PC-9 (cell line): ENCODE measurements around the gene IQCN. TPM values are rescaled to one million over a fixed set of nuclear protein-coding genes. Genes with fewer than 3 reads are reported as not detected.

Experiments used
- BruUV-seq: library from RNA; stranded (reverse); fragments of 400-500 nt; replicated peaks from 2 replicates; lab custom pipeline; 2021; lab: Mats Ljungman, UMichigan
- CTCF ChIA-PET: fragments of 300-600 bp; sonication (Branson Sonifier 250); formaldehyde crosslinking; loops from one replicate; lab custom pipeline; 2022; ENCODE audit warnings: antibody characterized with exemption; lab: Charles Lee
- POLR2A ChIA-PET: fragments of 300-600 bp; sonication (Branson Sonifier 250); formaldehyde crosslinking; loops from one replicate; lab custom pipeline; 2022; ENCODE audit warnings: antibody characterized with exemption; ENCODE audit not compliant: unreplicated experiment; lab: Charles Lee
- DNase-seq, 2 experiments: peaks; one replicate each; pipeline versions ENCODE4 v3.0.0 to v3.0.0-alpha.2; 2015 to 2022; ENCODE audit warnings: mixed read lengths in 1 of 2
- H2AFZ ChIP-seq: fragments of 200-600 bp; sonication (generic); 2 replicates; pipeline ENCODE4 v1.8.1; 2017; ENCODE audit warnings: antibody characterized with exemption
- H3F3A ChIP-seq: fragments of 200-600 bp; sonication (generic); 2 replicates; pipeline ENCODE4 v1.8.1; 2017; ENCODE audit warnings: antibody characterized with exemption, mild to moderate bottlenecking, low read depth; ENCODE audit not compliant: insufficient read depth
- H3K27ac ChIP-seq: fragments of 200-600 bp; sonication (generic); 2 replicates; pipeline ENCODE4 v1.6.1; 2016; ENCODE audit warnings: mixed run types
- H3K27me3 ChIP-seq: fragments of 200-600 bp; sonication (generic); 2 replicates; pipeline ENCODE4 v1.6.1; 2016; ENCODE audit warnings: low read depth, mixed run types; ENCODE audit not compliant: insufficient read depth
- H3K36me3 ChIP-seq: fragments of 200-600 bp; sonication (generic); 2 replicates; pipeline ENCODE4 v1.6.1; 2016; ENCODE audit warnings: low read depth, mixed run types
- H3K4me1 ChIP-seq: fragments of 200-600 bp; sonication (generic); replicated peaks from 2 replicates; pipeline ENCODE4 v1.6.1; 2016; ENCODE audit warnings: mixed run types; ENCODE audit not compliant: insufficient read depth
- H3K4me2 ChIP-seq: fragments of 200-600 bp; sonication (generic); 2 replicates; pipeline ENCODE4 v1.6.1; 2017; ENCODE audit warnings: mixed run types
- H3K4me3 ChIP-seq: fragments of 200-600 bp; sonication (generic); 2 replicates; pipeline ENCODE4 v1.6.1; 2016; ENCODE audit warnings: mixed run types
- H3K79me2 ChIP-seq: fragments of 200-600 bp; sonication (generic); 2 replicates; pipeline ENCODE4 v1.6.1; 2017; ENCODE audit warnings: low read depth, mixed run types
- H3K9me2 ChIP-seq: fragments of 200-600 bp; sonication (generic); 2 replicates; pipeline ENCODE4 v1.8.1; 2017; ENCODE audit warnings: mild to moderate bottlenecking; ENCODE audit not compliant: insufficient read depth
- H3K9me3 ChIP-seq: fragments of 200-600 bp; sonication (generic); 2 replicates; pipeline ENCODE4 v1.8.1; 2016; ENCODE audit warnings: low read depth; ENCODE audit not compliant: insufficient read depth
- H4K20me1 ChIP-seq: fragments of 200-600 bp; sonication (generic); 2 replicates; pipeline ENCODE4 v1.8.1; 2017; ENCODE audit not compliant: insufficient read depth
- EZH2 ChIP-seq: fragments of 200-600 bp; sonication (generic); IDR thresholded peaks from 2 replicates; pipeline ENCODE4 v1.8.0; 2017; ENCODE audit warnings: antibody characterized with exemption, low read depth
- intact Hi-C: fragments of 100-400 bp; cut with micrococcal nuclease; formaldehyde crosslinking; loops from one replicate; pipeline ENCODE4 v1.10.0; 2022; ENCODE audit not compliant: unreplicated experiment
- total RNA-seq: library from RNA; stranded (reverse); gene quantifications from 2 replicates; pipeline ENCODE4 v1.2.3, GENCODE V29; 2021
- TF ChIP-seq, protein P1 (sequence below): fragments of 200-600 bp; sonication (generic); conservative IDR thresholded peaks from 2 replicates; pipeline ENCODE4 v1.6.1; 2017; ENCODE audit warnings: mixed run types, antibody characterized with exemption, mild to moderate bottlenecking, moderate library complexity

Gene IQCN
- total RNA-seq, 1 experiment from 2014 or later: 7.3 TPM

- no TSS peak for BruUV-seq
These were observed 29.0 kb downstream of the IQCN start for GRCh38 chr19:18245297-18245696.

DNA sequence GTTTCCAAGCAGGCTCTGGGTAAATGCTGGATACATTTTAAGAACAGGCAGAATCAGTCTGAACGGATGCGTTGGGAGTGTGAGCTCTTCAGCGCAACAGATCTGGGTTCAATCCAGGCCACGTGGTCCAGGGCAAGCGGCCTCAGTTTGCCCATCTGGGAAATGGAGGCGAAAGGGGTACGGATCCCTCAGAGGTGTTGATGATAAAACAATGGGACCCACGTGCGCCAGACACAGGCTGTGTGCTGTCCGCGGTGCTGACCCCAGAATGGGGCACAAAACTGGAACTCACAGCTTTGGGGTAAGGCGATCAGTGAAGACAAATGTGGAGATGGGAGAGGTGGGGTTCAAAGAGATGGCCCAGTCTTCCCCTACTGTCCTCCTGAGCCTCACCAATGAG, 34.9 kb downstream of the IQCN start:
- H3K9me3 ChIP-seq: no peaks in the 10 kb centered on the region
- H3K36me3 ChIP-seq: no peaks in the 10 kb centered on the region
- no peaks in the 10 kb centered on the region for H3K9me2 ChIP-seq
- intact Hi-C loops: no loop called here
- H4K20me1 ChIP-seq: no peaks in the 10 kb centered on the region
- H3K79me2 ChIP-seq: no peaks in the 10 kb centered on the region
- H2AFZ ChIP-seq: no peak overlapping the region
- no peak overlapping the region for H3K4me3 ChIP-seq
- no peaks in the 10 kb centered on the region for H3K27me3 ChIP-seq
- POLR2A ChIA-PET: interaction anchor here (0.5 to 0.6 kb wide), 2 partner anchors 9 to 690 kb away, joined by 3 to 4 read pairs; no protein-coding TSS in a partner anchor
- H3F3A ChIP-seq: no peaks in the 10 kb centered on the region; the same call in none of the 2 replicates
- H3K4me1 ChIP-seq: no peaks in the 10 kb centered on the region
- no peak overlapping the region for H3K4me2 ChIP-seq
- no peak for DNase-seq
- CTCF ChIA-PET: no interaction called here
- BruUV-seq: no TSS peak
- H3K27ac ChIP-seq: no peak overlapping the region
- TF ChIP-seq, protein P1, sequence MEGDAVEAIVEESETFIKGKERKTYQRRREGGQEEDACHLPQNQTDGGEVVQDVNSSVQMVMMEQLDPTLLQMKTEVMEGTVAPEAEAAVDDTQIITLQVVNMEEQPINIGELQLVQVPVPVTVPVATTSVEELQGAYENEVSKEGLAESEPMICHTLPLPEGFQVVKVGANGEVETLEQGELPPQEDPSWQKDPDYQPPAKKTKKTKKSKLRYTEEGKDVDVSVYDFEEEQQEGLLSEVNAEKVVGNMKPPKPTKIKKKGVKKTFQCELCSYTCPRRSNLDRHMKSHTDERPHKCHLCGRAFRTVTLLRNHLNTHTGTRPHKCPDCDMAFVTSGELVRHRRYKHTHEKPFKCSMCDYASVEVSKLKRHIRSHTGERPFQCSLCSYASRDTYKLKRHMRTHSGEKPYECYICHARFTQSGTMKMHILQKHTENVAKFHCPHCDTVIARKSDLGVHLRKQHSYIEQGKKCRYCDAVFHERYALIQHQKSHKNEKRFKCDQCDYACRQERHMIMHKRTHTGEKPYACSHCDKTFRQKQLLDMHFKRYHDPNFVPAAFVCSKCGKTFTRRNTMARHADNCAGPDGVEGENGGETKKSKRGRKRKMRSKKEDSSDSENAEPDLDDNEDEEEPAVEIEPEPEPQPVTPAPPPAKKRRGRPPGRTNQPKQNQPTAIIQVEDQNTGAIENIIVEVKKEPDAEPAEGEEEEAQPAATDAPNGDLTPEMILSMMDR: no peak
- TF ChIP-seq EZH2: no peak

More at GRCh38 chr19:18245297-18245696, 29.0 kb downstream of the IQCN start:
- H3F3A ChIP-seq: peaks cover 3% of the 10 kb centered on the region
- no peaks in the 10 kb centered on the region for H3K9me2 ChIP-seq
- H3K27ac ChIP-seq: no peak overlapping the region
- no peak overlapping the region for H2AFZ ChIP-seq
- H3K4me2 ChIP-seq: no peak overlapping the region
- H3K4me1 ChIP-seq: no peaks in the 10 kb centered on the region
- intact Hi-C loops: no loop called here
- H3K4me3 ChIP-seq: no peak overlapping the region
- no peaks in the 10 kb centered on the region for H4K20me1 ChIP-seq
- ChIA-PET POLR2A (no interaction called here), CTCF (interaction anchor here (0.6 to 0.7 kb wide), 2 partner anchors 74 to 638 kb away, joined by 3 to 4 read pairs; no protein-coding TSS in a partner anchor)
- H3K9me3 ChIP-seq: no peaks in the 10 kb centered on the region
- TF ChIP-seq, protein P1: no peak
- no peak for TF ChIP-seq EZH2
- no peak for DNase-seq
- H3K27me3 ChIP-seq: no peaks in the 10 kb centered on the region
- H3K36me3 ChIP-seq: no peaks in the 10 kb centered on the region
- H3K79me2 ChIP-seq: no peaks in the 10 kb centered on the region

DNA sequence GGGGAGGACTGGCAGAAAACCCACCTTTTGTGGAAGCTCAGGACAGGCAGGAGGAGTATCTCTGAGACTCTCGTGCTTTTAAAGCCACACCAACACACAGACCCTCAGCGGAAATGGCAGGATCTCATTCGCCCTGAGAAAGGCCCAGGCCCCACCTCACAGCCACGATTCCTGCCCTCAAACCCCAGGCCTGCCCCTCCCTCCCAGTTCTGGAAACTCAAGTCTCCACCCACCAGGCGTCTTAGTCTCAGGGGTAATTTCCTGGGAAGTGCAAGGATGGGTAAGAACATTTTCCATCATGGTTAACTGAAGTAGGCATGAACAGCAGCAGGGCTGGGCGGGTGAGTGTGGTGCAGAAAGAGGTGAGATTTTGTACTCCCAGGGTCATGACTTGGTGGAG, 40.1 kb downstream of the IQCN start:
- peaks cover 26% of the 10 kb centered on the region; the same call in 1 of the 2 replicates for H3F3A ChIP-seq
- H3K79me2 ChIP-seq: no peaks in the 10 kb centered on the region
- peaks cover 5% of the 10 kb centered on the region; the same call in 1 of the 2 replicates for H3K4me1 ChIP-seq
- BruUV-seq: no TSS peak
- H3K4me2 ChIP-seq: no peak overlapping the region
- no peak overlapping the region for H3K27ac ChIP-seq
- H3K9me3 ChIP-seq: no peaks in the 10 kb centered on the region
- peaks cover 5% of the 10 kb centered on the region for H4K20me1 ChIP-seq
- H3K27me3 ChIP-seq: no peaks in the 10 kb centered on the region
- H3K4me3 ChIP-seq: no peak overlapping the region
- no peak overlapping the region for H2AFZ ChIP-seq
- ChIA-PET CTCF (no interaction called here), POLR2A (interaction anchor here (0.7 kb wide), 1 partner anchor 10 kb away, joined by 14 read pairs; no protein-coding TSS in a partner anchor)
- no peaks in the 10 kb centered on the region for H3K9me2 ChIP-seq
- TF ChIP-seq, protein P1: no peak
- no peak for TF ChIP-seq EZH2
- intact Hi-C loops: no loop called here
- no peaks in the 10 kb centered on the region for H3K36me3 ChIP-seq
- DNase-seq: no peak
